Activated CD8-positive, alpha-beta memory T cell treated with anti-CD3 and anti-CD28 coated beads for 4 hours (primary cell): ENCODE measurements around the gene SLC46A3.
"Not testable (repeated sequence)": the region's sequence is repeated elsewhere in the genome, so short reads cannot be mapped to it uniquely, and the experiment has no call there.

Source experiments
- DNase-seq, 2 donors: peaks; one replicate each; pipeline ENCODE4 v3.0.0-alpha.2; 2020; ENCODE audit warnings: low read depth in 2 of 2

The SLC46A3 gene

GRCh38 chr13:28730762-28731161, 12.0 kb upstream of the SLC46A3 start:
- no peak for DNase-seq

- DNase-seq, result no peak
Observed at GRCh38 chr13:28729541-28729940, 10.8 kb upstream of the SLC46A3 start.

- no peak for DNase-seq
Observed at GRCh38 chr13:28728642-28729041, 9.9 kb upstream of the SLC46A3 start.

- DNase-seq, result no peak
Observed at GRCh38 chr13:28725046-28725610, 6.4 kb upstream of the SLC46A3 start.

- no peak for DNase-seq
Observed at GRCh38 chr13:28723806-28724205, 5.0 kb upstream of the SLC46A3 start.

- DNase-seq, result no peak
Observed at GRCh38 chr13:28719227-28720055, 671 bp upstream of the SLC46A3 start.

- no peak for DNase-seq
Observed at GRCh38 chr13:28718196-28718542, 601 bp downstream of the SLC46A3 start.

GRCh38 chr13:28717170-28717569, 1.6 kb downstream of the SLC46A3 start:
- no peak for DNase-seq

- no peak for DNase-seq
Observed at GRCh38 chr13:28716511-28716910, 2.3 kb downstream of the SLC46A3 start.

- DNase-seq, result no peak
Observed at GRCh38 chr13:28714651-28715050, 4.1 kb downstream of the SLC46A3 start.

GRCh38 chr13:28710161-28710560, 8.6 kb downstream of the SLC46A3 start:
- DNase-seq, result no peak

GRCh38 chr13:28707629-28708427, 10.9 kb downstream of the SLC46A3 start:
- no peak for DNase-seq

GRCh38 chr13:28705461-28706083, 13.2 kb downstream of the SLC46A3 start:
- no peak for DNase-seq

GRCh38 chr13:28704919-28705318, 13.9 kb downstream of the SLC46A3 start:
- no peak for DNase-seq

GRCh38 chr13:28704282-28704681, 14.5 kb downstream of the SLC46A3 start:
- no peak for DNase-seq

- no peak for DNase-seq
Observed at GRCh38 chr13:28699246-28699645, 19.5 kb downstream of the SLC46A3 start.

- no peak for DNase-seq
Observed at GRCh38 chr13:28697441-28697840, 21.3 kb downstream of the SLC46A3 start.

- not testable (repeated sequence) for DNase-seq
Observed at GRCh38 chr13:28693605-28694491, 24.9 kb downstream of the SLC46A3 start.

GRCh38 chr13:28685892-28686291, 32.9 kb downstream of the SLC46A3 start:
- DNase-seq, result no peak

- DNase-seq, result no peak
Observed at GRCh38 chr13:28685114-28685513, 33.7 kb downstream of the SLC46A3 start.

- DNase-seq, result no peak
Observed at GRCh38 chr13:28684257-28684656, 34.5 kb downstream of the SLC46A3 start.
